Suprapubic skin (tissue), 3 donors: Measurements from ENCODE around the gene CYSRT1.

Experiments
- CTCF ChIP-seq, 2 donors: fragments of 200-600 bp in 1 of 2; fragments of 450-650 bp in 1 of 2; sonication (generic) in 1 of 2; IDR thresholded peaks; one replicate each; pipeline ENCODE4 v1.5.1; 2016 to 2019; ENCODE audit warnings: antibody characterized with exemption in 2 of 2, mild to moderate bottlenecking in 1 of 2, moderate library complexity in 1 of 2
- EP300 ChIP-seq: sonication (generic); formaldehyde crosslinking; IDR thresholded peaks from one replicate; pipeline ENCODE4 v1.6.1; 2017; ENCODE audit warnings: antibody characterized with exemption

GRCh38 chr9:137200311-137201204 lies 24.4 kb upstream of the CYSRT1 start, which contains the start of gene TPRN:
- TF ChIP-seq CTCF (IDR thresholded peaks at IDR 0.05): no peak
- no peak for TF ChIP-seq EP300
